Esophagus squamous epithelium (tissue), 4 donors: ENCODE data around the gene TBC1D10A.

Experiments
- POLR2A ChIP-seq, 4 donors: fragments of 450-650 bp; IDR thresholded peaks; one replicate each; pipeline ENCODE4 v1.6.1; 2017; ENCODE audit warnings: antibody characterized with exemption in 4 of 4, mild to moderate bottlenecking in 4 of 4, moderate library complexity in 3 of 4
- TF ChIP-seq, protein P1 (sequence below), 6 experiments: fragments of 450-650 bp in 4 of 6; fragments of 200-600 bp in 2 of 6; sonication (generic) in 2 of 6; IDR thresholded peaks; one replicate each; pipeline ENCODE4 v1.5.1; 2016 to 2019; ENCODE audit warnings: antibody characterized with exemption in 6 of 6, mild to moderate bottlenecking in 4 of 6, moderate library complexity in 4 of 6

DNA sequence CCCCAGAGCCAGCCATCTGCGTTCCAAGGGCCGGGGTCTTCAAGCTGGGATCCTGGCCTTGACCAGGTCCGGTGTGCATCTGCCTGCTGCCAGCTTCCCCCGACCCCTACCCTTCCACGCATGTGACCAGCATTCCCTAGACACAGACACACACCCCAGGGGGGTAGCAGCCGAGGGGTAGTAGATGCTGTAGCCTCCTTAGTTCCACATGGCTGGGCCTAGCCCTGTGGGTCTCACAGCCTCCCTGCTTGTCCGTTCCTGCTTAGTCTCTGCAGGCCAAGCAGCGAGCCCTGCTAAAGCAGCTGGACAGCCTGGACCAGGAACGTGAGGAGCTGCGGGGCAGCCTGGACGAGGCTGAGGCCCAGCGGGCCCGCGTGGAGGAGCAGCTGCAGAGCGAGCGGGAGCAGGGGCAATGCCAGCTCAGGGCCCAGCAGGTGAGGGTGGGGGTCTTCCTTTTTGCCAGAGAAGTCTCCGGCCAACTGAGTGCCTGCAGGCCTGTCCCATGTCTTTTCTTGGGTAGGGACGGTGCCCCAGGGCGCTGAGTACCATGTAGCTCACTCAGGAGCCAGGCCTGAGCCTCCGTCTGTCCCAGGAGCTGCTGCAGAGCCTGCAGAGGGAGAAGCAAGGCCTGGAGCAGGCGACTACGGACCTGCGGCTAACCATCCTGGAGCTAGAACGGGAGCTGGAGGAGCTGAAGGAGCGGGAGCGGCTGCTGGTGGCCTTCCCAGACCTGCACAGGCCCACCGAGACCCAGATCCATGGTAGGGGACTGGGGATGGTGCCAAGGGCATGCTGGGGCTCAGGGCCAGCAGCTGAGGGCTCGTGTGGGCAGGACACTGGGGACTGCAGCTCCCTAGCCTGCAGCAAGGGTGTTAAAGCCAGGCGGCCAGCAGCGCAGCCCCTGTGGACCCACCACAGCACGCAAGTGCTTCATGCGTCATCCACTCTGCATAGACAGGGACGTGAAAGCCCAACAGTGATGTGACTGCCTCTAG is 46.9 kb upstream of the TBC1D10A start:
- TF ChIP-seq, protein P1, sequence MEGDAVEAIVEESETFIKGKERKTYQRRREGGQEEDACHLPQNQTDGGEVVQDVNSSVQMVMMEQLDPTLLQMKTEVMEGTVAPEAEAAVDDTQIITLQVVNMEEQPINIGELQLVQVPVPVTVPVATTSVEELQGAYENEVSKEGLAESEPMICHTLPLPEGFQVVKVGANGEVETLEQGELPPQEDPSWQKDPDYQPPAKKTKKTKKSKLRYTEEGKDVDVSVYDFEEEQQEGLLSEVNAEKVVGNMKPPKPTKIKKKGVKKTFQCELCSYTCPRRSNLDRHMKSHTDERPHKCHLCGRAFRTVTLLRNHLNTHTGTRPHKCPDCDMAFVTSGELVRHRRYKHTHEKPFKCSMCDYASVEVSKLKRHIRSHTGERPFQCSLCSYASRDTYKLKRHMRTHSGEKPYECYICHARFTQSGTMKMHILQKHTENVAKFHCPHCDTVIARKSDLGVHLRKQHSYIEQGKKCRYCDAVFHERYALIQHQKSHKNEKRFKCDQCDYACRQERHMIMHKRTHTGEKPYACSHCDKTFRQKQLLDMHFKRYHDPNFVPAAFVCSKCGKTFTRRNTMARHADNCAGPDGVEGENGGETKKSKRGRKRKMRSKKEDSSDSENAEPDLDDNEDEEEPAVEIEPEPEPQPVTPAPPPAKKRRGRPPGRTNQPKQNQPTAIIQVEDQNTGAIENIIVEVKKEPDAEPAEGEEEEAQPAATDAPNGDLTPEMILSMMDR (IDR thresholded peaks at IDR 0.05): no peak
- TF ChIP-seq POLR2A (IDR thresholded peaks at IDR 0.05): no peak
